ENCODE results near the gene CHD1.

CHD1 gene

DNA sequence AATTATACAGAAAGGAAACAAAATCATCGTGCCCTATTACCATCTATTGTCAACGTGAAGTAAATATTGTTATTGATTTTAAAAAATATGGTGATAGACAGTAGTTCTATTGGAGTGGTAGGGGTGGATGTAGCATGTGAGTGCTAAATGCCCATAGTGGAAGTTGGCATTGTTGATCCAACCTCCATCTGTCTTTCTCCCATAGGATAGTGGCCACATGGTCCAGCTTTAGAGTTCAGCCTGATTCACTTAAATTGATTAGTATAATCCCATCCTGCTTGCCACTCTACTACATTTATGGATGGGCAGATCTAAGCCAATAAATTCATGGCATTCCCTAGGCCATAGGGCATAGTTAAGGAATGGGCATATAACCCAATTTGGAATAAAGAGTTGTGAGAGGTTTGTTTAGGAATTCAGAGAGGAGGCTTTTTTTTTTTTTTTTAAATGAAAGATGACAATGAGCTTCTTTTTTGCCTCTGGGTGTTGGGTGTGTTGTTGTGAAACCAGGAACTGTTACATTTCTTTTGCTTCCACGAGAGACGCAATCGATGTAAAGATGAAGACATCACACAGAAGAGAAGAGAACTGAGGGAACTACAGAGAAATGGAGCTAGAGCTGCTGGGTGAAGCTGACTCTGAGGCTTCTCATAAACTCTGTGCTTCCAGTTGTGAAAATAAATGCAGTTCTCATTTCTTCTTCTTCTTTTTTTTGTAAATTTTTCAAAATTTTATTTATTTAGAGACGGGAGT lies 12.5 kb upstream of the CHD1 start:
- POLR2A ChIA-PET = interaction anchor here (5.0 kb wide), 1 partner anchor 12 kb away, joined by 23 read pairs; the partner anchor contains the start of gene CHD1
- no peak for DNase-seq (ENCODE audit: extremely low spot score)
- no peak for TF ChIP-seq FOXK2 (IDR thresholded peaks at IDR 0.05)
- no peak for TF ChIP-seq ARNT (IDR thresholded peaks at IDR 0.05)
- TF ChIP-seq SP1 (IDR thresholded peaks at IDR 0.05) = no peak
- no peak for TF ChIP-seq LEF1 (IDR thresholded peaks at IDR 0.05; ENCODE audit: borderline replicate concordance)
- TF ChIP-seq ELF4 (IDR thresholded peaks at IDR 0.05) = no peak
- no peak for TF ChIP-seq SUZ12 (IDR thresholded peaks at IDR 0.05)
- TF ChIP-seq ZNF384 (IDR thresholded peaks at IDR 0.05) = no peak
- TF ChIP-seq, protein P1, sequence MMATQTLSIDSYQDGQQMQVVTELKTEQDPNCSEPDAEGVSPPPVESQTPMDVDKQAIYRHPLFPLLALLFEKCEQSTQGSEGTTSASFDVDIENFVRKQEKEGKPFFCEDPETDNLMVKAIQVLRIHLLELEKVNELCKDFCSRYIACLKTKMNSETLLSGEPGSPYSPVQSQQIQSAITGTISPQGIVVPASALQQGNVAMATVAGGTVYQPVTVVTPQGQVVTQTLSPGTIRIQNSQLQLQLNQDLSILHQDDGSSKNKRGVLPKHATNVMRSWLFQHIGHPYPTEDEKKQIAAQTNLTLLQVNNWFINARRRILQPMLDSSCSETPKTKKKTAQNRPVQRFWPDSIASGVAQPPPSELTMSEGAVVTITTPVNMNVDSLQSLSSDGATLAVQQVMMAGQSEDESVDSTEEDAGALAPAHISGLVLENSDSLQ (IDR thresholded peaks at IDR 0.05) = no peak
- TF ChIP-seq FOXA1 (IDR thresholded peaks at IDR 0.05) = no peak
- no peak for TF ChIP-seq L3MBTL2 (conservative IDR thresholded peaks at IDR 0.05)
- CTCF ChIA-PET = interaction anchor here (0.7 kb wide), 1 partner anchor 27 kb away, joined by 3 read pairs; no protein-coding TSS in a partner anchor

GRCh38 chr5:98940581-98940980 lies 11.8 kb upstream of the CHD1 start:
- DNase-seq (ENCODE audit: extremely low spot score) = no peak
- CTCF ChIA-PET = interaction anchor here (0.7 kb wide), 1 partner anchor 27 kb away, joined by 3 read pairs; no protein-coding TSS in a partner anchor
- POLR2A ChIA-PET = interaction anchor here (0.7 to 5.0 kb wide), 2 partner anchors 11 to 84 kb away, joined by 3 to 23 read pairs; partner anchors contain the start of gene CHD1
- TF ChIP-seq CTBP1 (IDR thresholded peaks at IDR 0.05; ENCODE audit: borderline replicate concordance) (no peak), FOXK2 (IDR thresholded peaks at IDR 0.05) (no peak), HDGF (IDR thresholded peaks at IDR 0.05; ENCODE audit: borderline replicate concordance) (no peak), ELF4 (IDR thresholded peaks at IDR 0.05) (no peak), BHLHE40 (IDR thresholded peaks at IDR 0.05; ENCODE audit: borderline replicate concordance) (no peak), LEF1 (IDR thresholded peaks at IDR 0.05; ENCODE audit: borderline replicate concordance) (no peak), NFRKB (IDR thresholded peaks at IDR 0.05) (no peak), SP1 (IDR thresholded peaks at IDR 0.05) (no peak), FOXM1 (IDR thresholded peaks at IDR 0.05; ENCODE audit: borderline replicate concordance) (no peak), FOXA1 (IDR thresholded peaks at IDR 0.05) (no peak), SUZ12 (IDR thresholded peaks at IDR 0.05) (no peak), ARNT (IDR thresholded peaks at IDR 0.05) (no peak)
- TF ChIP-seq, protein P1 (IDR thresholded peaks at IDR 0.05) = no peak

GRCh38 chr5:98938464-98938863 lies 9.7 kb upstream of the CHD1 start:
- ChIA-PET POLR2A (interaction anchor here (5.0 kb wide), 1 partner anchor 9 kb away, joined by 23 read pairs; the partner anchor contains the start of gene CHD1), CTCF (no interaction called here)
- no peak for TF ChIP-seq SUZ12 (IDR thresholded peaks at IDR 0.05)
- no peak for TF ChIP-seq CTBP1 (IDR thresholded peaks at IDR 0.05; ENCODE audit: borderline replicate concordance)
- TF ChIP-seq L3MBTL2 (conservative IDR thresholded peaks at IDR 0.05) = no peak
- TF ChIP-seq, protein P1 (IDR thresholded peaks at IDR 0.05) = no peak
- no peak for TF ChIP-seq HDGF (IDR thresholded peaks at IDR 0.05; ENCODE audit: borderline replicate concordance)
- no peak for DNase-seq (ENCODE audit: extremely low spot score)

- TF ChIP-seq BHLHE40 (IDR thresholded peaks at IDR 0.05; ENCODE audit: borderline replicate concordance) (no peak), NFRKB (IDR thresholded peaks at IDR 0.05) (no peak), L3MBTL2 (conservative IDR thresholded peaks at IDR 0.05) (no peak), FOXM1 (IDR thresholded peaks at IDR 0.05; ENCODE audit: borderline replicate concordance) (no peak), LEF1 (IDR thresholded peaks at IDR 0.05; ENCODE audit: borderline replicate concordance) (no peak), ZNF384 (IDR thresholded peaks at IDR 0.05) (no peak), ELF4 (IDR thresholded peaks at IDR 0.05) (no peak), SP1 (IDR thresholded peaks at IDR 0.05) (no peak), FOXA1 (IDR thresholded peaks at IDR 0.05) (no peak), FOXK2 (IDR thresholded peaks at IDR 0.05) (no peak), HDGF (IDR thresholded peaks at IDR 0.05; ENCODE audit: borderline replicate concordance) (no peak), SUZ12 (IDR thresholded peaks at IDR 0.05) (no peak), TARDBP (IDR thresholded peaks at IDR 0.05) (no peak)
- TF ChIP-seq, protein P1 (IDR thresholded peaks at IDR 0.05) = no peak
- POLR2A ChIA-PET = interaction anchor here (0.7 to 5.0 kb wide), 2 partner anchors 8 to 102 kb away, joined by 3 to 23 read pairs; partner anchors contain the start of gene CHD1
- no peak for DNase-seq (ENCODE audit: extremely low spot score)
- CTCF ChIA-PET = no interaction called here
Measured at GRCh38 chr5:98936948-98937715, 8.3 kb upstream of the CHD1 start.

DNA sequence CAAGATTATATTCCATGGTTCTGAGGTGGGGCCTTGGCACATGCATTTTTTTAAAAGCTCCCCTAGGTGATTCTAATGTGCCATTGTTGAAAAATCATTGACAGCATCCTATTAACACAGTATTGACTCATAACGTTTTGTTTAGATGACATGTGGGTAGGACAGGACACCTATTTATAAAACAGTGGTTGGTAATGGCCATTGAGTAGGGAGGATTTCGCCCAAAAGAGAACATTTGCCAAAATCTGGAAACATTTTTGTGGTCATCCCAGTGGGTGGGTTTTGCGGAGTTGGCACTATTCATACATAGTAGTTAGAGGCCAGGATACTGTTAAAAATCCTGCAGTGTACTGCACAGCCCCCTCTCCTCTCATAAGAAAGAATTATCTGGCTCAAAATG lies 6.4 kb upstream of the CHD1 start:
- POLR2A ChIA-PET = no interaction called here
- CTCF ChIA-PET = no interaction called here
- no peak for TF ChIP-seq SP1 (IDR thresholded peaks at IDR 0.05)
- no peak for TF ChIP-seq NFRKB (IDR thresholded peaks at IDR 0.05)
- no peak for TF ChIP-seq CTBP1 (IDR thresholded peaks at IDR 0.05; ENCODE audit: borderline replicate concordance)
- no peak for TF ChIP-seq BHLHE40 (IDR thresholded peaks at IDR 0.05; ENCODE audit: borderline replicate concordance)
- TF ChIP-seq, protein P1 (IDR thresholded peaks at IDR 0.05) = no peak
- no peak for TF ChIP-seq HDGF (IDR thresholded peaks at IDR 0.05; ENCODE audit: borderline replicate concordance)
- no peak for TF ChIP-seq SUZ12 (IDR thresholded peaks at IDR 0.05)
- DNase-seq (ENCODE audit: extremely low spot score) = no peak

All from HEK293T (cell line).